Activated CD8-positive, alpha-beta memory T cell treated with anti-CD3 and anti-CD28 coated beads for 24 hours (primary cell): ENCODE results near the gene FAM25G.
"Not testable (repeated sequence)": the region's sequence is repeated elsewhere in the genome, so short reads cannot be mapped to it uniquely, and the experiment has no call there.

ENCODE experiments used
- DNase-seq: peaks from one replicate; pipeline ENCODE4 v3.0.0-alpha.2; 2020

Gene FAM25G

GRCh38 chr10:47462577-47463358, 28.7 kb downstream of the FAM25G start:
- DNase-seq, result not testable (repeated sequence)

- DNase-seq, result not testable (repeated sequence)
Measured at GRCh38 chr10:47461261-47461687, 30.2 kb downstream of the FAM25G start.

- DNase-seq, result no peak
Measured at GRCh38 chr10:47458466-47459154, 32.9 kb downstream of the FAM25G start.

- DNase-seq, result no peak
Measured at GRCh38 chr10:47457826-47458225, 33.7 kb downstream of the FAM25G start.

- no peak for DNase-seq
Measured at GRCh38 chr10:47457528-47457820, 34.0 kb downstream of the FAM25G start.

- DNase-seq, result no peak
Measured at GRCh38 chr10:47456794-47457527, 34.5 kb downstream of the FAM25G start.

GRCh38 chr10:47456079-47456785, 35.3 kb downstream of the FAM25G start:
- no peak for DNase-seq

GRCh38 chr10:47455350-47456078, 36.0 kb downstream of the FAM25G start:
- not testable (repeated sequence) for DNase-seq

- no peak for DNase-seq
Measured at GRCh38 chr10:47454780-47455058, 36.8 kb downstream of the FAM25G start.

- no peak for DNase-seq
Measured at GRCh38 chr10:47454008-47454779, 37.3 kb downstream of the FAM25G start.

GRCh38 chr10:47453141-47454007, 38.1 kb downstream of the FAM25G start:
- no peak for DNase-seq

- DNase-seq, result no peak
Measured at GRCh38 chr10:47452495-47453140, 38.9 kb downstream of the FAM25G start.

- no peak for DNase-seq
Measured at GRCh38 chr10:47451998-47452494, 39.5 kb downstream of the FAM25G start.

GRCh38 chr10:47451273-47451997, 40.1 kb downstream of the FAM25G start:
- DNase-seq, result no peak

GRCh38 chr10:47450442-47450841, 41.1 kb downstream of the FAM25G start:
- DNase-seq, result no peak

- no peak for DNase-seq
Measured at GRCh38 chr10:47449979-47450378, 41.5 kb downstream of the FAM25G start.

GRCh38 chr10:47449102-47449978, 42.2 kb downstream of the FAM25G start:
- no peak for DNase-seq

- no peak for DNase-seq
Measured at GRCh38 chr10:47447705-47448104, 43.8 kb downstream of the FAM25G start.
